CD4-positive, alpha-beta T cell treated with Interleukin-4 for 4 hours (primary cell): ENCODE results near the gene RRN3.
"Not testable (repeated sequence)": the region's sequence is repeated elsewhere in the genome, so short reads cannot be mapped to it uniquely, and the experiment has no call there.

Experiments used
- DNase-seq: peaks from one replicate; pipeline ENCODE4 v3.0.0-alpha.2; 2020

RRN3 gene

GRCh38 chr16:15049581-15050180, 44.4 kb downstream of the RRN3 start:
- DNase-seq = no peak

GRCh38 chr16:15046692-15047376, 47.2 kb downstream of the RRN3 start:
- DNase-seq = no peak

- not testable (repeated sequence) for DNase-seq
Measured at GRCh38 chr16:15045270-15045669, 48.8 kb downstream of the RRN3 start.

GRCh38 chr16:15044286-15044685, 49.8 kb downstream of the RRN3 start:
- no peak for DNase-seq

GRCh38 chr16:15043344-15043743, 50.7 kb downstream of the RRN3 start:
- DNase-seq = no peak

- no peak for DNase-seq
Measured at GRCh38 chr16:15041271-15042004, 52.6 kb downstream of the RRN3 start.

GRCh38 chr16:15038689-15039088, 55.4 kb downstream of the RRN3 start:
- no peak for DNase-seq

- DNase-seq = no peak
Measured at GRCh38 chr16:15037745-15038144, 56.3 kb downstream of the RRN3 start.

- DNase-seq = no peak
Measured at GRCh38 chr16:15037003-15037402, 57.1 kb downstream of the RRN3 start.

GRCh38 chr16:15035163-15035729, 58.8 kb downstream of the RRN3 start:
- no peak for DNase-seq

- no peak for DNase-seq
Measured at GRCh38 chr16:15034266-15035162, 59.6 kb downstream of the RRN3 start.

- no peak for DNase-seq
Measured at GRCh38 chr16:15033309-15033707, 60.8 kb downstream of the RRN3 start.

GRCh38 chr16:15032547-15033308, 61.3 kb downstream of the RRN3 start:
- DNase-seq = no peak

GRCh38 chr16:15031586-15031985, 62.5 kb downstream of the RRN3 start:
- no peak for DNase-seq

GRCh38 chr16:15031179-15031578, 62.9 kb downstream of the RRN3 start:
- no peak for DNase-seq

GRCh38 chr16:15029749-15030148, 64.3 kb downstream of the RRN3 start:
- DNase-seq = not testable (repeated sequence)

GRCh38 chr16:15028801-15029698, 65.0 kb downstream of the RRN3 start:
- DNase-seq = not testable (repeated sequence)

- DNase-seq = not testable (repeated sequence)
Measured at GRCh38 chr16:15028345-15028715, 65.7 kb downstream of the RRN3 start.

- not testable (repeated sequence) for DNase-seq
Measured at GRCh38 chr16:15027503-15028344, 66.3 kb downstream of the RRN3 start.

- not testable (repeated sequence) for DNase-seq
Measured at GRCh38 chr16:15027051-15027450, 67.0 kb downstream of the RRN3 start.
